Testis (tissue), 2 donors: ENCODE results near the gene ASTL.

Source experiments
- POLR2A ChIP-seq: fragments of 450-650 bp; IDR thresholded peaks from one replicate; pipeline ENCODE4 v1.6.1; 2017; ENCODE audit warnings: antibody characterized with exemption, mild to moderate bottlenecking, moderate library complexity
- TF ChIP-seq, protein P1 (sequence below), 3 experiments: fragments of 450-650 bp in 2 of 3; fragments of 200-600 bp in 1 of 3; sonication (generic) in 1 of 3; IDR thresholded peaks; one replicate each; pipeline ENCODE4 v1.5.1; 2016 to 2019; ENCODE audit warnings: antibody characterized with exemption in 3 of 3, mild to moderate bottlenecking in 2 of 3, moderate library complexity in 1 of 3

DNA sequence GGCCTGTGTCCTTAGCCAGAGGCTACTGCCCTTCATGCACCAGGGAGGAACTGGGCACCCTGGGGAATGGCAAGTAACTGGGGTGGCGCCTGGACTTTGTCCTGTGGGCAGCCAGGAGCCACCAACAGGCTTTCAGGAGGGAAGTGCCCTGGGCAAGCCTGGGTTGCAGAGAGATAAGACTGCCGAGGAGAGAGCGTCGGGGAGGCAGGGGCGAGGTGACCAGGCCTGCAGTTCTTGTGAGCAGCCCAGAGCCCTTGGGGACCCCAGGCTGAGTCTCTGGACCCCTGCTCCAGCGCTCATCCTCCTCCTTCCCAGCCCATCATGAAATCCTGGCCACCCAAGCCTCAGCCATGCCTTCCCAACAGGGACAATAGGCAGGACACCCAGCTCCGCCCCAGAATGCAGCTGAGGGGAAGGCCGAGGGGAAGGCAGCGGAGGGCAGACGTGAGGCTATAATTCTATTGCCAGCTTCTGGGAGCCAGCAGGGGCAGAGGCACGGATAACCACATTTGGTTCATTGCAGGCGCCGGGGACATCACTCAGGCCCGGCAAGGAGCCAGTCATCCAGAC, 47.1 kb downstream of the ASTL start:
- TF ChIP-seq, protein P1, sequence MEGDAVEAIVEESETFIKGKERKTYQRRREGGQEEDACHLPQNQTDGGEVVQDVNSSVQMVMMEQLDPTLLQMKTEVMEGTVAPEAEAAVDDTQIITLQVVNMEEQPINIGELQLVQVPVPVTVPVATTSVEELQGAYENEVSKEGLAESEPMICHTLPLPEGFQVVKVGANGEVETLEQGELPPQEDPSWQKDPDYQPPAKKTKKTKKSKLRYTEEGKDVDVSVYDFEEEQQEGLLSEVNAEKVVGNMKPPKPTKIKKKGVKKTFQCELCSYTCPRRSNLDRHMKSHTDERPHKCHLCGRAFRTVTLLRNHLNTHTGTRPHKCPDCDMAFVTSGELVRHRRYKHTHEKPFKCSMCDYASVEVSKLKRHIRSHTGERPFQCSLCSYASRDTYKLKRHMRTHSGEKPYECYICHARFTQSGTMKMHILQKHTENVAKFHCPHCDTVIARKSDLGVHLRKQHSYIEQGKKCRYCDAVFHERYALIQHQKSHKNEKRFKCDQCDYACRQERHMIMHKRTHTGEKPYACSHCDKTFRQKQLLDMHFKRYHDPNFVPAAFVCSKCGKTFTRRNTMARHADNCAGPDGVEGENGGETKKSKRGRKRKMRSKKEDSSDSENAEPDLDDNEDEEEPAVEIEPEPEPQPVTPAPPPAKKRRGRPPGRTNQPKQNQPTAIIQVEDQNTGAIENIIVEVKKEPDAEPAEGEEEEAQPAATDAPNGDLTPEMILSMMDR (IDR thresholded peaks at IDR 0.05), result no peak
- TF ChIP-seq POLR2A, result no peak
